ENCODE data around the gene SCAMP4.

DNA sequence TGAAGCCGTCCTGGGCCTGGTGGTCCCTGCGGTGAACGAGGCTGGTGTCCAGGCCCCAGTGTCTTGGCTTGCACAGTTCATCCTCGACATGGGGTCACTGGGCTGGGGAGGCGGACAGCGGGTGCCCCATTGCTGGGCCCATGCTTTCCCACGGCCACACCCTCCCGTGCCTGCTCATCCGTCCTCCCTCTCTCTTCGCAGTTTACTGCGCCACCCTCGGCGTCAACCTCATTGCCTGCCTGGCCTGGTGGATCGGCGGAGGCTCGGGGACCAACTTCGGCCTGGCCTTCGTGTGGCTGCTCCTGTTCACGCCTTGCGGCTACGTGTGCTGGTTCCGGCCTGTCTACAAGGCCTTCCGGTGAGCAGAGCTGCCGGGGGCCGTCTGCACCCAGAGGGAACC is 12.7 kb downstream of the SCAMP4 start:
- TF ChIP-seq EP300 (IDR thresholded peaks at IDR 0.05) (no peak), POLR2A (IDR thresholded peaks at IDR 0.05) (no peak), POLR2AphosphoS5 (IDR thresholded peaks at IDR 0.05) (no peak)
- TF ChIP-seq, protein P1, sequence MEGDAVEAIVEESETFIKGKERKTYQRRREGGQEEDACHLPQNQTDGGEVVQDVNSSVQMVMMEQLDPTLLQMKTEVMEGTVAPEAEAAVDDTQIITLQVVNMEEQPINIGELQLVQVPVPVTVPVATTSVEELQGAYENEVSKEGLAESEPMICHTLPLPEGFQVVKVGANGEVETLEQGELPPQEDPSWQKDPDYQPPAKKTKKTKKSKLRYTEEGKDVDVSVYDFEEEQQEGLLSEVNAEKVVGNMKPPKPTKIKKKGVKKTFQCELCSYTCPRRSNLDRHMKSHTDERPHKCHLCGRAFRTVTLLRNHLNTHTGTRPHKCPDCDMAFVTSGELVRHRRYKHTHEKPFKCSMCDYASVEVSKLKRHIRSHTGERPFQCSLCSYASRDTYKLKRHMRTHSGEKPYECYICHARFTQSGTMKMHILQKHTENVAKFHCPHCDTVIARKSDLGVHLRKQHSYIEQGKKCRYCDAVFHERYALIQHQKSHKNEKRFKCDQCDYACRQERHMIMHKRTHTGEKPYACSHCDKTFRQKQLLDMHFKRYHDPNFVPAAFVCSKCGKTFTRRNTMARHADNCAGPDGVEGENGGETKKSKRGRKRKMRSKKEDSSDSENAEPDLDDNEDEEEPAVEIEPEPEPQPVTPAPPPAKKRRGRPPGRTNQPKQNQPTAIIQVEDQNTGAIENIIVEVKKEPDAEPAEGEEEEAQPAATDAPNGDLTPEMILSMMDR (IDR thresholded peaks at IDR 0.05): no peak
